GM18909 (cell line): ENCODE data around the gene ZNF664.

ENCODE experiments used
- ATAC-seq: cut with Tn5 transposase; IDR thresholded peaks from one replicate; pipeline ENCODE4 v1.9.1; 2021; ENCODE audit warnings: mild to moderate bottlenecking; ENCODE audit not compliant: unreplicated experiment, poor library complexity

Gene ZNF664

DNA sequence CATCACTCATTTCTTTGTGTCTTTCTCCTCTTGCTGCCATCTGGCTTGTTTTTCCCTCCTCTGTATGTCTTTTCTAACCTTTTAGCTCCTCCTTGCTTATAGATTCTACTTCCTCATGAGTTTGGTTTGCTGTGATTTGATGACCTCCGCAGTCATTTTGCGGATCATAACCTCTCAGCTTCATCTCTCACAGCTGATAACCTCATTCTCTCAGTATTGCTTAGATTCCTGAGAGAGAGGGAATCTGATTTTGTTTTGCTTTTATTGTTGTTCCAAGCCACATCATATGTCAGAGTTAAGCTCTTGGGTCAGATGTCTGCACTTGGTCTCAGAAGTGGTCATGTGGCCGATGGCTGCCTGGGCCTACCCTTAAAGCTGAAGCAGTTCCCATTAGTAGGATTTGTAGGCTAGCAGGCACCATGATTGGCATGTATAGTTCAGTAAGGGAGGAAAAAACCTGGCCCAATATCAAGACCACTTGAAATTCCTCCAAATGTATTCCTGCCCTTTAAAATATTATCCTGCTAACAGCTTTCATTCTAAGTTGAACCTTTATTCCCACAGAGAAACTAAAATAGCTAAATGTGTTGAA is 13.5 kb downstream of the ZNF664 start:
- no peak for ATAC-seq

- no peak for ATAC-seq
These were observed 14.0 kb downstream of the ZNF664 start for GRCh38 chr12:123987022-123987421.

GRCh38 chr12:123989168-123989567 is 16.2 kb downstream of the ZNF664 start:
- no peak for ATAC-seq

DNA sequence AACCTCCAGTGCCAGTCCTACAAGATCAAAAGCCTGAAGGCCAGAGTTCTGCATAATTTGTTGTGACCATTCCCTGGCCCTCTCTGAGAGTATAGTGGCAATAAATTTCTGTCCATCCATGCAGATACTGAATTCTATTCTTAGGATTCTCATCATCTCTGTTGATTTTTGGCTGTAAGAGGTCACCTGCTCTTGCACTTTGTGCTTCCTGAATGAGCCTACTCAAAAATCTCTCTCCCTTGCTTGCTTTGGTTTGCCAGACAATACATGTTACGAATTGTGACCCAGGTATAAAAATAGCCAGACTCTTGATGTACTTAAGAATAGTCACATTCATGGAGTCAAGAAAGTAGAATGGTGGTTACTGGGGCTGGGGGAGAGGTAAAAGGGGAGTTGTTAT is 16.7 kb downstream of the ZNF664 start:
- no peak for ATAC-seq

GRCh38 chr12:123990511-123990910 is 17.5 kb downstream of the ZNF664 start:
- no peak for ATAC-seq

GRCh38 chr12:123991372-123991951 is 18.4 kb downstream of the ZNF664 start:
- no peak for ATAC-seq

DNA sequence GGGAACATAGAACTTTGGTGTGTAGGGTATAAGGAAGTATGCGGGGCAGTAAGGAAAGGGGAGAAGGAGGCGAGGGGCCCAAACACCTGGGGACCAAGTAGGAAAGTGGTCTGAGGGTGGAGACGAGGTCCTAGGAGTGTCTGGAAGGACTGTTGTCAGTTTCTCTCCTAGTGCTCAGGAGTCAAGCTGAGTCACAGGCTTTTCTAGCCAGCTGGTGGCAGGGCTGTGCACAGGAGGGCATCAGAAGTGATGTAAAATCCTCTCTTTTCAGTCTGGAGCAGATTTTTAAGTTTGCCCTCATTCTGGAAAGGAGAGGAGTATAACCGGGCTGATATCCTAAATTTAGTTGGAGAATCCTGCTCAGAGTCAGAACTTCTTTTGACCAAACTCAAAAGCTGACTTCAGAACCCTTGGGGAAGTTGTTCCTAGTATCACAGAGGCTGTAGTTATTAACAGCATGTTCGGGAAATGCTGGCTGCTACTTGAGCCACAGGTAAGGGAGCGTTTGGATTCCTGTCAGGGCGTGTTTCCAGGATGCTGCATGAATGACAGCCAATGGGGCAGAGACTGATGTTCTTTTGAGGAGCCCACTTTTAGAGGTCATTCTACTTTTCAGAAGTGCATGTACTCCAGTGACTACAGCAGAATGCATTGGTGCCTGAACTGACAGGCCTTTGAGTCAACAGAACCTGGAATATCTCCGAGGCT is 19.3 kb downstream of the ZNF664 start:
- ATAC-seq, result no peak

GRCh38 chr12:123995023-123995748 is 22.2 kb downstream of the ZNF664 start:
- ATAC-seq, result no peak

- no peak for ATAC-seq
These were observed 23.6 kb downstream of the ZNF664 start for GRCh38 chr12:123996581-123996980.

DNA sequence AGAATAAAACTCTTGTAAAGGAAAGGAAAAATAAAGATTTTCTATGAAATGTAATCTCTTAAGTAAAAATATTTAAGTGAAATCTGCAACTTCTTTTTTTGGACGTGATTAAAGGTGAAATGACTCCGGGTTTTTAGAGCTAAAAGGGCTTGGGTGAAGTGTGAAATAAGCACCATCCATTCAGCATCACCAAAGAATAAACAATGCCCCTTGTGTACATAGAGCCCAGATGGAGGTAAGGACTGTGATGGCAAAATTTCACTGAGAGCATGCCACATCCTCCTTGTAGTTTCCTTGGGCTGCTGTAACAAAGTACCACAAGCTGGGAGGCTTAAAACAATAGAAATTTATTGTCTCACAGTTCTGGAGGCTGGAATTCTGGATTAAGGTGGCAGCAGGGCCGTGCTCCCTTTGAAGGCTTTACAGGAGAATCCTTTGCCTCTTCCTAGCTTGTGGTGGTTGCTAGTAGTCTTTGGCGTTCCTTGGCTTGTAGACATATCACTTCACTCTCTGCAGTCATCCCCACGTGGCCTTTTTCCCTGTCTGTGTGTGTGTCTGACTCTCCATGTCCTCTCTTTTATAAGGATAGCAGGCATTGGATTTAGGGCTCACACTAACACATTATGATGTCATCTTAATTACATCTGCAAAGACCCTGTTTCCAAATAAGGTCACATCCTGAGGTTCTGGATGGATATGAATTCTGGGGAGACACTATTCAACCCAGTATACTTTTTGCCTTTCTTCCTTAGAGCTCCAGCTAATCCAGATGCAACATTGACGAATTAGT is 24.2 kb downstream of the ZNF664 start:
- ATAC-seq, result no peak

DNA sequence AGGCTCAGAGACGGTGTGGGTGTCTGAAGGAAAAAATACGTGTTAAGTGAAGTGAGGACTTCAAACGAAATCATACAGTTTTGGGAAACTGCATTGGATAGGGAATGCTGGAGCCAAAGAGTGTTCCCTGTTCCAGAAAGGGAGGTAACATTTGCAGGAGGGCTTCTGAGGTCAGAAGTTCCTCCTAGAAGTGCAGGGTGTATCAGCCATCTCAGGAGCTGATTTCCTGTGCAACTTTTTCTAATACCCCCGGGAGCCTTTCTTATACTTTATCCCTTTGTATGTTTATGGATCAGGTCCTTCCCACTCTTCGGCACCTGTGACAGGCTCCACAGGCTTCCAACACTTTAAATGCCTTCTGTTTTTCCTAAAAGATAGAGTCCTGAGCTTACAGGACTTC is 24.9 kb downstream of the ZNF664 start:
- ATAC-seq, result no peak

GRCh38 chr12:123998344-123998990 is 25.5 kb downstream of the ZNF664 start:
- ATAC-seq, result no peak

GRCh38 chr12:123998991-123999359 is 26.0 kb downstream of the ZNF664 start:
- ATAC-seq, result no peak

GRCh38 chr12:124000111-124000510 is 27.1 kb downstream of the ZNF664 start:
- ATAC-seq, result no peak

GRCh38 chr12:124001343-124001742 is 28.3 kb downstream of the ZNF664 start:
- ATAC-seq, result no peak

GRCh38 chr12:124002021-124002644 is 29.1 kb downstream of the ZNF664 start:
- ATAC-seq, result no peak

DNA sequence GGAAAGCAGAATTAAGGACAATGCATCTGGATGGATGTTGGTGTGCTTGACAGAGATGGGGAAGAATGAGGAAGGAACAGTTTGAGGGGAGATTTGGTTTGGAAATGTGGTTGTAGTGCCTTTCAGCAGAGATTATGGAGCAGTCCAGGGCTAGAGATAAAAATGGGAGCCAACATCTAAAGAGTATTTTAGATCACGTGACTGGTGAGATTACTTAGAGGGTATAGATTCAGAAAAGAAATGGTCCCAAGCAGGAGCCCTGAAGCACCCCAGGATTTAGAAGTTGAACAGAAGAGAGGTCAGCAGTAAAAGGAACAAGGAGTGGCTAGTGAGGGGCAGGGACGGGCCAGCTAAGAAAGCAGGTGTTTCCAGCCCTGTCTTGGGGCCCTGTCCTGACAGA is 29.6 kb downstream of the ZNF664 start:
- ATAC-seq, result no peak

DNA sequence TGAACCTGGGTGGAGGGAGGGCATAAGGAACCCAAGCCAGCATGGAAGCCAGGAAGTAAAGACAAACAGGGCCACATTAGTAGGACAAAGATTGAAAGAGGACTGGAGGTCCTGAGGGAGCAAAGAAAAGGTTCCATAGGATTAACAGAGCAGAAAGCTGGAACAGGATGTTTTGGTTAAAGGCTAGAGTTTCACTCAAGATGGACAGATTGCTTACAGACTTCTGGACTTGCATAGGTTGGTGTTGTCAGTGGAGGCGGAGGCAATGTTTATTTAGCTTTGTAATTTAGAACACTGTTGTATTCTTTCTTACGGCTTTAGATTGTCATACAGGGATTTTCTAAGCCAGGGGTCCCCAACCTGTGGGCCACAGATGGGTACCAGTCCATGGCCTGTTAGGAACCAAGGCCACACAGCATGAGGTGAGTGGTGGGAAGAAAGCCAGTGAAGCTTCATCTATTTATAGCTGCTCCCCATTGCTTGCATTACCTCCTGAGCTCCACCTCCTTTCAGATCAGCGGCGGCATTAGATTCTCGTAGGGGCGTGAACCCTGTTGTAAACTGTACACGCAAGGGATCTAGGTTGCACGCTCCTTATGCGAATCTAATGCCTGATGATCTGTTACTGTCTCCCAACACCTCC is 31.3 kb downstream of the ZNF664 start:
- ATAC-seq, result no peak
